Upper lobe of left lung (tissue), 6 donors: ENCODE data around the gene MRNIP. TPM values are rescaled to one million over a fixed set of nuclear protein-coding genes. Genes with fewer than 3 reads are reported as not detected.
"Not testable (repeated sequence)": the region's sequence is repeated elsewhere in the genome, so short reads cannot be mapped to it uniquely, and the experiment has no call there.

Source experiments
- ATAC-seq, 2 donors: fragments of 200-7000 bp; cut with Tn5 transposase; one replicate each; pipeline ENCODE4 v1.9.1; 2022; ENCODE audit warnings: mild to moderate bottlenecking in 2 of 2, moderate library complexity in 2 of 2; ENCODE audit not compliant: low FRiP score in 2 of 2
- DNase-seq, 2 donors: peaks; one replicate each; pipeline ENCODE4 v3.0.0-alpha.2; 2019 to 2020
- H3K27ac ChIP-seq, 4 donors: fragments of 200-600 bp; sonication (generic); one replicate each; pipeline ENCODE4 v1.5.1; 2016 to 2019
- H3K27me3 ChIP-seq, 4 donors: fragments of 200-600 bp; sonication (generic); one replicate each; pipeline ENCODE4 v1.5.1; 2017 to 2019
- H3K36me3 ChIP-seq, 4 donors: fragments of 200-600 bp; sonication (generic); one replicate each; pipeline ENCODE4 v1.5.1; 2016 to 2019
- H3K4me1 ChIP-seq, 4 donors: fragments of 200-600 bp; sonication (generic); one replicate each; pipeline ENCODE4 v1.5.1; 2018 to 2019
- H3K4me3 ChIP-seq, 4 donors: fragments of 200-600 bp; sonication (generic); one replicate each; pipeline ENCODE4 v1.5.1; 2017 to 2019; ENCODE audit warnings: mild to moderate bottlenecking in 2 of 4, moderate library complexity in 1 of 4
- H3K9me3 ChIP-seq, 4 donors: fragments of 200-600 bp; sonication (generic); one replicate each; pipeline ENCODE4 v1.5.1; 2018 to 2019
- CTCF ChIP-seq, 6 experiments: fragments of 450-650 bp in 4 of 6; fragments of 200-600 bp in 2 of 6; sonication (generic) in 2 of 6; IDR thresholded peaks; one replicate each; pipeline ENCODE4 v1.5.1; 2016 to 2019; ENCODE audit warnings: antibody characterized with exemption in 6 of 6
- EP300 ChIP-seq, 4 donors: sonication (generic); formaldehyde crosslinking; IDR thresholded peaks; one replicate each; pipeline ENCODE4 v1.5.1; 2017; ENCODE audit warnings: antibody characterized with exemption in 4 of 4, control low read depth in 2 of 4
- POLR2A ChIP-seq, 4 donors: fragments of 450-650 bp; IDR thresholded peaks; one replicate each; pipeline ENCODE4 v1.5.1; 2016 to 2017; ENCODE audit warnings: antibody characterized with exemption in 4 of 4, mild to moderate bottlenecking in 2 of 4
- POLR2AphosphoS5 ChIP-seq, 2 donors: sonication (generic); formaldehyde crosslinking; IDR thresholded peaks; one replicate each; pipeline ENCODE4 v1.5.1; 2017; ENCODE audit warnings: antibody characterized with exemption in 2 of 2
- WGBS, 2 donors: methylation state at CpG; one replicate each; pipeline ENCODE4 v1.1.5; 2017 to 2018; 5-methylcytosine and 5-hydroxymethylcytosine counted together
- total RNA-seq, 6 donors: library from RNA; depleted of rRNA in 4 of 6; stranded (reverse); fragments of >200 nt in 4 of 6; gene quantifications; one replicate each; pipeline versions ENCODE4 v1.1.0 to v1.2.1, GENCODE V29; 2016 to 2021
- donor health status: DM: no; HTN: no; CAD: no; lungs with moderate emphysema.
- donor health status: DM: no; HTN: yes; CAD: no; lungs with severe emphysema.

Gene MRNIP
- total RNA-seq, 6 donors from 2014 or later = 20.7 to 142 (median 33.2) TPM

- 82 to 83% methylated on average over 12 to 16 of the region's 16 CpGs for WGBS, 2 donors
- ATAC-seq = peak in 1 of 2 donors; percentile 20
- no peak overlapping the region for H3K27ac ChIP-seq
Measured at GRCh38 chr5:179839328-179840256, 19.0 kb downstream of the MRNIP start.

GRCh38 chr5:179837076-179838011 lies 21.3 kb downstream of the MRNIP start:
- Histone ChIP-seq H3K9me3 (no peaks in the 10 kb centered on the region), H3K4me1 (peaks cover 7 to 24% (median 17%) of the 10 kb centered on the region in 4 donors), H3K36me3 (peaks cover 44 to 86% (median 67%) of the 10 kb centered on the region in 4 donors), H3K27ac (peak overlapping the region; percentile 23 to 62 (median 46)), H3K4me3 (no peak overlapping the region), H3K27me3 (no peaks in the 10 kb centered on the region)
- TF ChIP-seq POLR2A (IDR thresholded peaks at IDR 0.05) (peak in 1 of 4 donors; percentile 21), EP300 (IDR thresholded peaks at IDR 0.05) (no peak)
- DNase-seq (no peak), ATAC-seq (peak in 1 of 2 donors; percentile 2)
- WGBS, 2 donors = 72 to 85% methylated on average over 6 to 15 of the region's 15 CpGs

More at GRCh38 chr5:179839328-179840256, 19.0 kb downstream of the MRNIP start:
- Histone ChIP-seq H3K9me3 (no peaks in the 10 kb centered on the region), H3K27me3 (no peaks in the 10 kb centered on the region), H3K36me3 (peaks cover 26 to 75% (median 48%) of the 10 kb centered on the region in 4 donors), H3K4me1 (peaks cover 4 to 19% (median 12%) of the 10 kb centered on the region in 4 donors), H3K4me3 (no peak overlapping the region)
- TF ChIP-seq POLR2AphosphoS5 (IDR thresholded peaks at IDR 0.05) = no peak
- no peak for TF ChIP-seq CTCF (IDR thresholded peaks at IDR 0.05)
- peak in 1 of 4 donors; percentile 25 for TF ChIP-seq POLR2A (IDR thresholded peaks at IDR 0.05)
- DNase-seq = peak in 1 of 2 donors; percentile 64

- 74 to 83% methylated on average over 11 to 19 of the region's 19 CpGs for WGBS, 2 donors
- TF ChIP-seq EP300 (IDR thresholded peaks at IDR 0.05) = no peak
- no peak for TF ChIP-seq POLR2A (IDR thresholded peaks at IDR 0.05)
- TF ChIP-seq CTCF (IDR thresholded peaks at IDR 0.05) = no peak
- peak in 1 of 2 donors; percentile 49 for TF ChIP-seq POLR2AphosphoS5 (IDR thresholded peaks at IDR 0.05)
- ATAC-seq (peak in 1 of 2 donors; percentile 11), DNase-seq (no peak)
- Histone ChIP-seq H3K4me1 (peaks cover 7 to 30% (median 17%) of the 10 kb centered on the region in 4 donors), H3K27me3 (no peaks in the 10 kb centered on the region), H3K4me3 (no peak overlapping the region), H3K36me3 (peaks cover 53 to 88% (median 74%) of the 10 kb centered on the region in 4 donors), H3K9me3 (no peaks in the 10 kb centered on the region), H3K27ac (peak overlapping the region; percentile 23 to 62 (median 46))
Measured at GRCh38 chr5:179836225-179837019, 22.2 kb downstream of the MRNIP start.

- DNase-seq = peak in 1 of 2 donors; percentile 72
- not testable (repeated sequence) for H3K27ac ChIP-seq, H3K27me3 ChIP-seq, H3K9me3 ChIP-seq, ATAC-seq, H3K4me3 ChIP-seq
- Histone ChIP-seq H3K36me3 (peaks cover 63 to 93% (median 83%) of the 10 kb centered on the region in 4 donors), H3K4me1 (peaks cover 7 to 30% (median 17%) of the 10 kb centered on the region in 4 donors)
- 93% methylated on average over 18 of the region's 28 CpGs; no CpG with 5 or more reads in 1 of the 2 donors for WGBS, 2 donors
Measured at GRCh38 chr5:179834871-179835270, 23.7 kb downstream of the MRNIP start.

- WGBS, 2 donors = 79 to 88% methylated on average over 7 to 8 of the region's 8 CpGs
- Histone ChIP-seq H3K4me3 (no peak overlapping the region), H3K9me3 (no peaks in the 10 kb centered on the region), H3K27me3 (no peaks in the 10 kb centered on the region), H3K27ac (peak overlapping the region in 2 of 4 donors; percentile 2 to 9), H3K36me3 (peaks cover 68 to 92% (median 90%) of the 10 kb centered on the region in 4 donors), H3K4me1 (peaks cover 7 to 30% (median 17%) of the 10 kb centered on the region in 4 donors)
- DNase-seq (no peak), ATAC-seq (no peak)
- TF ChIP-seq EP300 (IDR thresholded peaks at IDR 0.05) (no peak), CTCF (IDR thresholded peaks at IDR 0.05) (no peak), POLR2AphosphoS5 (IDR thresholded peaks at IDR 0.05) (no peak), POLR2A (IDR thresholded peaks at IDR 0.05) (no peak)
Measured at GRCh38 chr5:179834120-179834519, 24.5 kb downstream of the MRNIP start.
